ENCODE results near the gene TREX2. TPM values are rescaled to one million over a fixed set of nuclear protein-coding genes. Genes with fewer than 3 reads are reported as not detected.

TREX2 gene
- total RNA-seq, 1 donor from 2014 or later: 1.2 TPM

DNA sequence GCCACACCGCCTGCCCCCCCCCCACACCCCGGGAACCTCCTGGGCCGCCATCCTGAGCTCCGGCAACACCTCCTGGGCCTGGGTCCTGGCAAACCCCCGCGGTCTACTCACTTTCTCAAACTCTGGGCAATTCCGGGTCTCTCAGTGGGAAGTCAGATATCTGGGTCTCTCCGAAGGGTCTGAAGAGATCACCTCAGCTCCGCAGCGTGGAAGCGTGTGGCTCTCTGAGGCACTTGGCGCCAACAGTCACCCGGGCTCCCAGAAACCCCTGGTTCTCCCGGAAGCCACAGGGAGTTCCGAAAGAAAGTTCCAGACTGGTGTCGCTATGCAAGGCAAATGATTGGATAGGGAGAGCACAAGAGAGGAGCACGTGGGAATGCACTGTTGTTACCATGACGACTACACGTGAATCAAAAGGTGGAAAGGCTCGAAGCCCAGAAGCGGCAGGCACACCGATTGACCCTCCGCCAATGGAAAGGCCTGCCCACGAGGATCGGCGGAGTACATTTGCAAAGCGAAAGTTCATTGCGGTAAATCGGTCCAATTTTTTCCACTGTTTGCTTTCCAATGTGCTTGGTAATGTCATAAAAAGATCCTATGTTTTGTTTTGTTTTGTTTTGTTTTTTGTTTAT is 44.6 kb downstream of the TREX2 start, which contains the start of gene PNMA6E:
Gene PNMA6E (minus strand): TSS at position 218 of the 632 bp plus-strand sequence. CDS start 2,501 bp downstream, outside the sequence.
- TF ChIP-seq, protein P1, sequence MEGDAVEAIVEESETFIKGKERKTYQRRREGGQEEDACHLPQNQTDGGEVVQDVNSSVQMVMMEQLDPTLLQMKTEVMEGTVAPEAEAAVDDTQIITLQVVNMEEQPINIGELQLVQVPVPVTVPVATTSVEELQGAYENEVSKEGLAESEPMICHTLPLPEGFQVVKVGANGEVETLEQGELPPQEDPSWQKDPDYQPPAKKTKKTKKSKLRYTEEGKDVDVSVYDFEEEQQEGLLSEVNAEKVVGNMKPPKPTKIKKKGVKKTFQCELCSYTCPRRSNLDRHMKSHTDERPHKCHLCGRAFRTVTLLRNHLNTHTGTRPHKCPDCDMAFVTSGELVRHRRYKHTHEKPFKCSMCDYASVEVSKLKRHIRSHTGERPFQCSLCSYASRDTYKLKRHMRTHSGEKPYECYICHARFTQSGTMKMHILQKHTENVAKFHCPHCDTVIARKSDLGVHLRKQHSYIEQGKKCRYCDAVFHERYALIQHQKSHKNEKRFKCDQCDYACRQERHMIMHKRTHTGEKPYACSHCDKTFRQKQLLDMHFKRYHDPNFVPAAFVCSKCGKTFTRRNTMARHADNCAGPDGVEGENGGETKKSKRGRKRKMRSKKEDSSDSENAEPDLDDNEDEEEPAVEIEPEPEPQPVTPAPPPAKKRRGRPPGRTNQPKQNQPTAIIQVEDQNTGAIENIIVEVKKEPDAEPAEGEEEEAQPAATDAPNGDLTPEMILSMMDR (IDR thresholded peaks at IDR 0.05): no peak
- DNase-seq (peak; percentile 1), ATAC-seq (no peak)
- H3K36me3 ChIP-seq: no peaks in the 10 kb centered on the region
- no peaks in the 10 kb centered on the region for H3K4me1 ChIP-seq
- H3K27me3 ChIP-seq: no peaks in the 10 kb centered on the region
- no peaks in the 10 kb centered on the region for H3K9me3 ChIP-seq
- intact Hi-C loops (cut with DNase I): no loop called here
- no peak within 1 kb of the TSS for H3K4me3 ChIP-seq
- no peak within 1 kb of the TSS for H3K27ac ChIP-seq

DNA sequence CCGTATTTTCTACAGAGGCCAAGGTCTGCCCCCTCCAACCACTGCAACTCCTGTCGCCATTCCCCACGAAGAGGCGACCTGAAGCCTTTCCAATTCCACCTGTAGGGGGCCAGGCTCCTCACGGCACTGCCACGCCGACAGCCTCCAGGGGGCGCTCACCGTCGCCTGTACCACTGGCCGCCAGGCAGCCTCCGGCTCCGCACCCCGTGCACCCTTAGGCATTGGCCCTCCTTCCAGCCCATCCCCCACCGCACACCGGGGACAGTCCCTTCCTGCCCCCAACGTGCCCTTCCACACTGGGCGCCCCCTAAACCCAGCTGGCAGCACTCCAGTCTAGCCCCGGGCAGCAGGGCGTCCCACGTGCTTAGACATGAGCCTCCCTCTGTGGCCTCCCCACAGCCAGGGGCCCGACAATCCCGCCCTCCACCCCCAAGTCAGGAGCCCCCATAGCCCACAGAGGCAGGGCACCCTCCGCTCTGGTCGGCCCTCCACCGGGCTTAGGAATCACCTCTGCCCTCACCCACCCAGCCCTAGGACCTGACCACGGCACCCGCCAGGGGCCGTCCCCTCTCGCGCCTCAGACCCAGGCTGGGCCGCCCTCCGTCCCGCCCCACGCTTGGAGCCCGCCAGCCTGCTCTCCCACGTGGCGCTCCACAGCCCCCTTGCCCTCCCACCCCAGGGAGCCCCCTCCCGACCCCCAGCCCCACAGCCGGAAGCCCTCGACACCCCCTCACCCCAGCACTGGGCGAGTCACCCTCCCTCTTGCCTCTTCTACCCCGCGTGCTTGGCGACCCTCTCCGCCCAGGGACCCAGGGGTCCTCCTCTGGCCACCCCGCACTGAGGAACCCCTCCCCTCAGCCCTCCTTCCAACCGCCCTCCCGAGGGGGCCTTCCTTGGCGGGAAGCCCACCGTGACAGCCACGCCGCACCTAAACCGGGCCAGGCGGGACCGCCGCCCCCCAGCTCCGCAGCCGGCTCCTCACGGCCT is 45.4 kb downstream of the TREX2 start:
- no peaks in the 10 kb centered on the region for H3K36me3 ChIP-seq
- TF ChIP-seq, protein P1 (IDR thresholded peaks at IDR 0.05): peak; percentile 59
- peak; percentile 91 for ATAC-seq

DNA sequence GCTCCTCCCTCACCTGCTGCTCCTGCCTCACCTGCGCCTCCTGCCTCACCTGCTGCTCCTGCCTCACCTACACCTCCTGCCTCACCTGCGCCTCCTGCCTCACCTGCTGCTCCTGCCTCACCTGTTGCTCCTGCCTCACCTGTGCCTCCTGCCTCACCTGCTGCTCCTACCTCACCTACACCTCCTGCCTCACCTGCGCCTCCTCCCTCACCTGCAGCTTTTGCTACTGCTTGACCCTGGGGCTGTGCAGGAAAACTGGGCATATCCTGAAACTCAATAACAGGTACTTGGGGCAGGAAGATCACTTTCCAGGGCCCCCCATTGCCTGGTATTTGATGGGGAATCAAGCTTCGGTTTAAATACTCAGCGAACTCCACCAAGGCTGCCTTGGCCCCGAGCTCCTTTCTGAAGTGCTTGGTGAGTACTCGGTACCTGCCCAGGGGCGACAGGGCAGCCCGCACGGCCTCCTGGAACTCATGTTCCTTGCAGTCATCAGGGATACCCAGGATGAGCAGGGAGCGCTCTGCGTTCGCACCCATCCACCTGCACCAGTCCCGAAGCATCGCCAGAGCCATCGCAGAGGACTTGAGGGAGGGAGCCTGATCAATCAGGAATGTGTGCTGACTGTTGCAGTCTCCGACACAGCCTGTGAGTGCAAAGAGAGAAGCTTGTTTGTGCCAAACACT is 47.4 kb downstream of the TREX2 start:
- Histone ChIP-seq H3K36me3 (no peaks in the 10 kb centered on the region), H3K4me3 (no peak overlapping the region), H3K27ac (no peak overlapping the region), H3K27me3 (no peaks in the 10 kb centered on the region), H3K4me1 (no peaks in the 10 kb centered on the region), H3K9me3 (no peaks in the 10 kb centered on the region)
- TF ChIP-seq, protein P1 (IDR thresholded peaks at IDR 0.05): no peak
- no peak for DNase-seq
- intact Hi-C loops (cut with DNase I): no loop called here
- ATAC-seq: no peak

More for the DNA sequence above, 45.4 kb downstream of the TREX2 start:
- no peak overlapping the region for H3K27ac ChIP-seq
- no peaks in the 10 kb centered on the region for H3K4me1 ChIP-seq
- intact Hi-C loops (cut with DNase I): no loop called here
- no peaks in the 10 kb centered on the region for H3K9me3 ChIP-seq
- peak; percentile 76 for DNase-seq
- H3K4me3 ChIP-seq: no peak overlapping the region
- H3K27me3 ChIP-seq: no peaks in the 10 kb centered on the region

DNA sequence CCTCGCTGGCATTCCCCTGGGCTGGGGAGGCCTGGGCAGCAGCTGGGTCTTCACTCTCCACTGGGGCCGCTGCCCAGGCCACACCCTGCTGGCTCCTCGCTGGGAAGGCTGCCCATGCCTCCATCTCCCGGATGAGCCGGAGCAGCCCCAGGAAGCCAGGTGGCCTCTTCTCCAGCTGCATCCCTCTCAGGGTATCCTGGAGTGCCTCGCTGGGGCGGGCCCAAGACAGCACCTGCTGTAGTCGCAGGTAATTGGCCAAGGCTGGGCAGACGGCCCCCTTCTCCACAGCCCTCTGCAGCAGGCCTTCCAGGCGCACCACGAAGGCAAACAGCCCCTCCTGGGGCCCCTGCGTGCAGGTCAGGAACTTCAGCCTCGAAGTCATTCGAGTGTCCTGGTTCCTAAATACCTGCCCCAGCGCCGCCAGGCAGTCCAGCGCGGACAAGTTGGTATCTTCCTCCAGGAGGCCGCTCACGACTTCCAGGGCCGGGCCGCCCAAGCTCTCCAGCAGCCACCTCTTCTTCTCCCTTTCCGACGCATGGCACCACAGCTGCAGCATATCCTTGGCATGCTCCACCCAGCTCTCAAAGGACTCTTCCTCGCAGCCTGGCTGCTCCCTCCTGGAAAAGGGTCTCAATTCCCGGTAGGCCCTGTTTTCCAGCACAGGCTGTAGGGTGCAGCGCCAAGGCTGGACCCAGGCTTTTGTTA is 48.4 kb downstream of the TREX2 start:
- Histone ChIP-seq H3K27me3 (no peaks in the 10 kb centered on the region), H3K9me3 (no peaks in the 10 kb centered on the region), H3K4me1 (no peaks in the 10 kb centered on the region), H3K36me3 (no peaks in the 10 kb centered on the region), H3K4me3 (no peak overlapping the region), H3K27ac (no peak overlapping the region)
- TF ChIP-seq, protein P1 (IDR thresholded peaks at IDR 0.05): no peak
- no peak for ATAC-seq
- DNase-seq: no peak
- intact Hi-C loops (cut with DNase I): no loop called here

Measured in upper lobe of right lung (tissue), 1 donor.